Osteocyte (in vitro differentiated cells): Measurements from ENCODE around the gene CIART. TPM values are rescaled to one million over a fixed set of nuclear protein-coding genes. Genes with fewer than 3 reads are reported as not detected.
A peak's percentile ranks its signal among the peaks of the same experiment; 100 is the strongest.

ENCODE experiments used
- DNase-seq: peaks from one replicate; pipeline ENCODE4 v3.0.0; 2021; ENCODE audit warnings: mixed read lengths; ENCODE audit not compliant: unreplicated experiment; ENCODE audit errors: extremely low spot score
- H3K27ac Mint-ChIP-seq: one replicate; pipeline ENCODE4 v1.8.0; 2021; ENCODE audit warnings: mild to moderate bottlenecking, mixed read lengths; ENCODE audit not compliant: unreplicated experiment
- H3K27me3 Mint-ChIP-seq: one replicate; pipeline ENCODE4 v1.8.0; 2021; ENCODE audit warnings: mixed read lengths; ENCODE audit not compliant: unreplicated experiment
- H3K36me3 Mint-ChIP-seq: one replicate; pipeline ENCODE4 v1.8.0; 2021; ENCODE audit warnings: mixed read lengths; ENCODE audit not compliant: unreplicated experiment
- H3K4me1 Mint-ChIP-seq: one replicate; pipeline ENCODE4 v1.8.0; 2021; ENCODE audit warnings: mixed read lengths; ENCODE audit not compliant: unreplicated experiment
- H3K4me3 Mint-ChIP-seq: one replicate; pipeline ENCODE4 v1.8.0; 2021; ENCODE audit warnings: mild to moderate bottlenecking, moderate library complexity, mixed read lengths; ENCODE audit not compliant: unreplicated experiment
- H3K9me3 Mint-ChIP-seq: one replicate; pipeline ENCODE4 v1.8.0; 2021; ENCODE audit warnings: mixed read lengths; ENCODE audit not compliant: unreplicated experiment
- CTCF ChIP-seq: fragments of 200-600 bp; sonication (generic); IDR thresholded peaks from 2 replicates; pipeline ENCODE4 v1.5.0; 2021; ENCODE audit warnings: antibody characterized with exemption, mild to moderate bottlenecking, moderate library complexity
- total RNA-seq: library from RNA; stranded (reverse); gene quantifications from 2 replicates; pipeline ENCODE4 v1.2.1, GENCODE V29; 2021

Gene CIART
- total RNA-seq, 1 donor from 2014 or later = 5.3 TPM

- TF ChIP-seq CTCF = no peak
- no peak overlapping the region for H3K27ac Mint-ChIP-seq
These were observed 18.8 kb upstream of the CIART start for GRCh38 chr1:150263549-150263948.

GRCh38 chr1:150267896-150268295 lies 14.5 kb upstream of the CIART start:
- peaks cover 38% of the 10 kb centered on the region for H3K4me1 Mint-ChIP-seq
- peaks cover 20% of the 10 kb centered on the region for H3K36me3 Mint-ChIP-seq
- no peak for TF ChIP-seq CTCF
- peak overlapping the region; percentile 98 for H3K4me3 Mint-ChIP-seq
- no peaks in the 10 kb centered on the region for H3K9me3 Mint-ChIP-seq
- no peak for DNase-seq
- no peaks in the 10 kb centered on the region for H3K27me3 Mint-ChIP-seq
- H3K27ac Mint-ChIP-seq = peak overlapping the region; percentile 95

More at GRCh38 chr1:150263549-150263948, 18.8 kb upstream of the CIART start:
- Mint-ChIP-seq H3K36me3 (peaks cover 20% of the 10 kb centered on the region), H3K9me3 (no peaks in the 10 kb centered on the region), H3K4me1 (peaks cover 26% of the 10 kb centered on the region), H3K4me3 (no peak overlapping the region), H3K27me3 (peaks cover 9% of the 10 kb centered on the region)
- DNase-seq = no peak

- peak overlapping the region; percentile 95 for H3K27ac Mint-ChIP-seq
- peaks cover 20% of the 10 kb centered on the region for H3K36me3 Mint-ChIP-seq
- H3K27me3 Mint-ChIP-seq = no peaks in the 10 kb centered on the region
- no peaks in the 10 kb centered on the region for H3K9me3 Mint-ChIP-seq
- no peak for DNase-seq
- no peak for TF ChIP-seq CTCF
- peaks cover 42% of the 10 kb centered on the region for H3K4me1 Mint-ChIP-seq
- peak overlapping the region; percentile 98 for H3K4me3 Mint-ChIP-seq
These were observed 14.0 kb upstream of the CIART start for GRCh38 chr1:150268340-150268704.

GRCh38 chr1:150268705-150269403 lies 13.5 kb upstream of the CIART start, which contains the start of gene APH1A:
Gene APH1A (minus strand): TSS chr1:150269016. CDS start chr1:150268810, 206 bp downstream.
- Mint-ChIP-seq H3K9me3 (no peaks in the 10 kb centered on the region), H3K4me1 (peaks cover 47% of the 10 kb centered on the region)

More at GRCh38 chr1:150268705-150269403, 13.5 kb upstream of the CIART start, which contains the start of gene APH1A:
- Mint-ChIP-seq H3K36me3 (peaks cover 20% of the 10 kb centered on the region), H3K27ac (peak within 1 kb of the TSS; percentile 95), H3K4me3 (peak within 1 kb of the TSS; percentile 98), H3K27me3 (no peaks in the 10 kb centered on the region)
- no peak for TF ChIP-seq CTCF
- peak; percentile 97 for DNase-seq
